HG03039 (cell line): ENCODE measurements around the gene RPL6.
"Not testable (repeated sequence)": the region's sequence is repeated elsewhere in the genome, so short reads cannot be mapped to it uniquely, and the experiment has no call there.

Experiments
- ATAC-seq: cut with Tn5 transposase; IDR thresholded peaks from one replicate; pipeline ENCODE4 v1.9.1; 2021; ENCODE audit warnings: mild to moderate bottlenecking, moderate library complexity; ENCODE audit not compliant: unreplicated experiment

The RPL6 gene

GRCh38 chr12:112420740-112421139, 11.3 kb upstream of the RPL6 start:
- ATAC-seq = no peak

- ATAC-seq = peak; percentile 30
Observed at GRCh38 chr12:112419297-112420133, 10.1 kb upstream of the RPL6 start.

- peak; percentile 60 for ATAC-seq
Observed at GRCh38 chr12:112418608-112419296, 9.3 kb upstream of the RPL6 start, which contains the start of gene PTPN11. Gene PTPN11, plus strand, starts transcription at chr12:112418947. Its CDS starts 165 bp downstream, at chr12:112419112.

- no peak for ATAC-seq
Observed at GRCh38 chr12:112418273-112418607, 8.8 kb upstream of the RPL6 start.

GRCh38 chr12:112415457-112415856, 6.1 kb upstream of the RPL6 start:
- not testable (repeated sequence) for ATAC-seq

- no peak for ATAC-seq
Observed at GRCh38 chr12:112413855-112414625, 4.6 kb upstream of the RPL6 start.

- ATAC-seq = no peak
Observed at GRCh38 chr12:112409906-112410244, 470 bp upstream of the RPL6 start.

- no peak for ATAC-seq
Observed at GRCh38 chr12:112408621-112409020, 784 bp downstream of the RPL6 start.

- ATAC-seq = not testable (repeated sequence)
Observed at GRCh38 chr12:112407683-112408082, 1.7 kb downstream of the RPL6 start.

GRCh38 chr12:112406519-112407488, 2.6 kb downstream of the RPL6 start:
- no peak for ATAC-seq

- ATAC-seq = no peak
Observed at GRCh38 chr12:112401903-112402498, 7.4 kb downstream of the RPL6 start.

- ATAC-seq = no peak
Observed at GRCh38 chr12:112401054-112401453, 8.4 kb downstream of the RPL6 start.

GRCh38 chr12:112393328-112393727, 16.1 kb downstream of the RPL6 start:
- ATAC-seq = no peak

- not testable (repeated sequence) for ATAC-seq
Observed at GRCh38 chr12:112389922-112390654, 19.3 kb downstream of the RPL6 start.

GRCh38 chr12:112389228-112389627, 20.2 kb downstream of the RPL6 start:
- ATAC-seq = no peak

- ATAC-seq = no peak
Observed at GRCh38 chr12:112386726-112387125, 22.7 kb downstream of the RPL6 start.

GRCh38 chr12:112382866-112383265, 26.5 kb downstream of the RPL6 start:
- ATAC-seq = no peak

- peak; percentile 86 for ATAC-seq
Observed at GRCh38 chr12:112381883-112382796, 27.3 kb downstream of the RPL6 start, which contains the start of gene HECTD4. Gene HECTD4, minus strand, starts transcription at chr12:112382431. Its CDS starts 303 bp downstream, at chr12:112382128.
